Measurements from ENCODE around the gene MMP23B. TPM values are rescaled to one million over a fixed set of nuclear protein-coding genes. Genes with fewer than 3 reads are reported as not detected.

The MMP23B gene
- total and polyA plus RNA-seq, 2 of the 8 experiments (the other 6 are each of a cell fraction or from before 2014, with no cell fraction given), result 9.2 to 14.6 TPM

- Histone ChIP-seq H3K23ac (ENCODE audit: insufficient read length) (no peak overlapping the region), H3K23me2 (ENCODE audit: low read depth, low read length) (peaks cover 6% of the 10 kb centered on the region; the same call in 1 of the 2 replicates), H4K91ac (replicated peaks; ENCODE audit: insufficient read length, low read length) (no peak overlapping the region), H3K9me3 (ENCODE audit: insufficient read depth in 2 of 2, low read depth in 1 of 2, low read length in 1 of 2) (no peaks in the 10 kb centered on the region), H2BK12ac (ENCODE audit: low read depth, low read length) (no peak overlapping the region), H2BK15ac (ENCODE audit: low read length) (no peak overlapping the region), H2BK20ac (ENCODE audit: low read length) (no peak overlapping the region), H3K9ac (replicated peaks in 1 of 4; ENCODE audit: extremely low read depth in 1 of 4, low read depth in 3 of 4, low read length in 3 of 4) (no peak overlapping the region), H3K79me2 (ENCODE audit: control insufficient read depth in 1 of 2, insufficient read depth in 2 of 2, low read length in 2 of 2) (peaks cover 0 to 11% of the 10 kb centered on the region in 2 experiments; a peak in 2 of 4 replicates), H3K27me3 (replicated peaks in 1 of 4; ENCODE audit: control insufficient read depth in 3 of 4, extremely low read depth in 1 of 4, insufficient read depth in 3 of 4, low read length in 3 of 4) (no peaks in the 10 kb centered on the region; a peak in 1 of 7 replicates), H2AK5ac (ENCODE audit: low read depth, low read length) (no peak overlapping the region), H2BK5ac (ENCODE audit: low read depth, low read length) (no peak overlapping the region), H2BK120ac (replicated peaks; ENCODE audit: low read depth, low read length) (no peak overlapping the region), H3K79me1 (ENCODE audit: low read depth, low read length) (peaks cover 3% of the 10 kb centered on the region), H3K4me2 (ENCODE audit: insufficient read depth in 1 of 2, low read depth in 2 of 2, low read length in 2 of 2) (no peak overlapping the region), H3K27ac (ENCODE audit: low read depth, low read length) (no peak overlapping the region), H4K20me1 (replicated peaks in 1 of 2; ENCODE audit: control insufficient read depth in 1 of 2, insufficient read depth in 2 of 2, low read length in 2 of 2) (peaks cover 6 to 25% of the 10 kb centered on the region in 2 experiments), H3K4ac (replicated peaks; ENCODE audit: insufficient read length, low read depth, low read length) (no peak overlapping the region), H3K4me1 (replicated peaks in 1 of 4; ENCODE audit: control insufficient read depth in 3 of 4, insufficient read depth in 4 of 4, low read length in 3 of 4) (peaks cover 0 to 13% (median 5%) of the 10 kb centered on the region in 4 experiments; a peak in 5 of 7 replicates), H3K18ac (ENCODE audit: extremely low read depth, low read length) (no peak overlapping the region), H3K4me3 (ENCODE audit: extremely low read depth in 1 of 4, insufficient read depth in 2 of 4, low read depth in 3 of 4, low read length in 4 of 4) (no peak overlapping the region), H2AFZ (ENCODE audit: low read length) (no peak overlapping the region), H3K36me3 (ENCODE audit: control insufficient read depth in 2 of 4, insufficient read depth in 4 of 4, low read length in 3 of 4) (no peaks in the 10 kb centered on the region), H4K8ac (ENCODE audit: extremely low read depth, insufficient read depth, low read length) (no peak overlapping the region), H3K56ac (replicated peaks; ENCODE audit: insufficient read length, low read depth, low read length) (no peak overlapping the region), H3K14ac (ENCODE audit: insufficient read length) (no peak overlapping the region), H4K5ac (ENCODE audit: insufficient read length, low read depth, low read length) (no peak overlapping the region)
- DNase-seq (ENCODE audit: low read depth in 1 of 2, low spot score in 2 of 2) (no peak), FAIRE-seq (no peak)
- ChIA-PET CTCF (ENCODE audit: partially characterized antibody) (interaction anchor here (0.8 to 3.3 kb wide), 10 partner anchors 11 to 250 kb away, joined by 3 to 21 read pairs (median 5); no protein-coding TSS in a partner anchor), POLR2A (ENCODE audit: partially characterized antibody) (interaction anchor here (1.0 to 2.6 kb wide), 2 partner anchors 8 to 11 kb away, joined by 3 to 11 read pairs; no protein-coding TSS in a partner anchor)
- WGBS, 2 experiments (ENCODE audit: extremely low coverage in 1 of 2, insufficient coverage in 1 of 2, insufficient read length in 1 of 2, insufficient replicate concordance in 2 of 2, low coverage in 1 of 2, low lambda C conversion rate in 2 of 2, missing lambda C conversion rate in 1 of 2), result 86% methylated on average over 8 of the region's 9 CpGs; no CpG with 5 or more reads in 1 of the 2 experiments
- TF ChIP-seq USF2 (IDR thresholded peaks at IDR 0.05; ENCODE audit: low read length) (no peak), TBP (IDR thresholded peaks at IDR 0.05; ENCODE audit: low read depth, low read length) (no peak), CBX8 (IDR thresholded peaks at IDR 0.05; ENCODE audit: borderline replicate concordance, low read depth, low read length) (no peak), ZNF274 (IDR thresholded peaks at IDR 0.05; ENCODE audit: borderline replicate concordance, extremely low read depth, low read length) (no peak), MAX (IDR thresholded peaks at IDR 0.05) (no peak), EGR1 (IDR thresholded peaks at IDR 0.05; ENCODE audit: borderline replicate concordance, low read depth, low read length) (no peak), SP2 (IDR thresholded peaks at IDR 0.05; ENCODE audit: low read length) (no peak), TAF7 (optimal IDR thresholded peaks at IDR 0.05; ENCODE audit: borderline replicate concordance, low read depth, low read length) (no peak), ATF3 (IDR thresholded peaks at IDR 0.05; ENCODE audit: insufficient read depth, low read depth, low read length) (no peak), SUZ12 (IDR thresholded peaks at IDR 0.05; ENCODE audit: low read length) (no peak), SP1 (IDR thresholded peaks at IDR 0.05; ENCODE audit: low read depth, low read length) (no peak)
Observed at GRCh38 chr1:1618396-1619068, 13.4 kb upstream of the MMP23B start.
